Pancreas (tissue), 10 donors: ENCODE measurements around the gene SERPINE1. TPM values are rescaled to one million over a fixed set of nuclear protein-coding genes. Genes with fewer than 3 reads are reported as not detected.
A peak's percentile ranks its signal among the peaks of the same experiment; 100 is the strongest.

Experiments used
- ATAC-seq, 4 donors: fragments of 200-7000 bp; cut with Tn5 transposase; one replicate each; pipeline versions ENCODE4 v1.8.0 to v1.9.1; 2020; ENCODE audit warnings: mild to moderate bottlenecking in 4 of 4, moderate library complexity in 4 of 4
- DNase-seq, 6 donors: peaks; one replicate each; pipeline ENCODE4 v3.0.0-alpha.2; 2020
- FAIRE-seq: peaks from 2 replicates; lab custom pipeline; 2012; peaks lifted over from hg19 to GRCh38; lab: Jason Lieb, UNC
- H3K27ac ChIP-seq, 4 donors: fragments of 200-600 bp; sonication (generic); 1 replicate in 3 of 4; 2 replicates in 1 of 4; pipeline versions ENCODE4 v1.5.0 to v1.8.0; 2020
- H3K27me3 ChIP-seq, 4 donors: fragments of 200-600 bp; one replicate each; pipeline ENCODE4 v1.8.0; 2021
- H3K36me3 ChIP-seq, 3 donors: fragments of 200-600 bp; sonication (generic) in 1 of 3; one replicate each; pipeline versions ENCODE4 v1.5.0 to v1.8.0; 2020 to 2021
- H3K4me1 ChIP-seq, 3 donors: fragments of 200-600 bp; one replicate each; pipeline ENCODE4 v1.8.0; 2021
- H3K4me3 ChIP-seq, 4 donors: fragments of 200-600 bp; sonication (generic) in 2 of 4; one replicate each; pipeline versions ENCODE4 v1.5.0 to v1.8.0; 2020 to 2021
- H3K9me3 ChIP-seq, 4 donors: fragments of 200-600 bp; one replicate each; pipeline ENCODE4 v1.8.0; 2021
- CTCF ChIP-seq, 4 donors: fragments of 200-600 bp; sonication (generic) in 3 of 4; IDR thresholded peaks; one replicate each; pipeline versions ENCODE4 v1.5.0 to v1.8.0; 2021; ENCODE audit warnings: antibody characterized with exemption in 4 of 4
- WGBS, 2 donors: extraction: QIAGEN DNeasy Blood & Tissue Kit; methylation state at CpG; one replicate each; pipeline ENCODE4 v1.1.7; 2013; 5-methylcytosine and 5-hydroxymethylcytosine counted together
- intact Hi-C, 3 donors: fragments of 100-400 bp; cut with DNase I; formaldehyde crosslinking; loops; one replicate each; pipeline versions ENCODE4 v1.11.1 to v1.14.2; 2022
- polyA plus RNA-seq, 2 donors: library from polyadenylated mRNA; stranded (reverse); fragments of 200-250 nt; gene quantifications; one replicate each; pipeline ENCODE4 v1.2.3, GENCODE V29; 2013
- total RNA-seq, 6 donors: library from RNA; stranded (reverse); fragmentation: NEBNext Ultra II Directional in 4 of 6; extraction: Animal tissue kit (Norgen Biotek cat#: 25700) in 4 of 6; gene quantifications; one replicate each; pipeline versions ENCODE4 v1.2.1 to v1.2.4, GENCODE V29; 2021 to 2023
- donor health status: healthy with polysubstance abuse.
- donor health status: DM: no; HTN: no; CAD: no; lungs with moderate emphysema.
- donor health status: DM: no; HTN: no; CAD: no.
- donor health status: control.
- donor health status: control.
- donor health status: Bipolar disorder and iron deficiency.
- donor health status: DM: yes; HTN: yes; CAD: no.
- donor health status: DM: no; HTN: no; CAD: no.
- donor health status: DM: no; HTN: no; CAD: no.
- donor health status: DM: yes; HTN: yes; CAD: no.

Gene SERPINE1
- total and polyA plus RNA-seq, 8 donors: 0.98 to 14.5 (median 3.7) TPM

GRCh38 chr7:101106386-101106785, 20.5 kb upstream of the SERPINE1 start:
- H3K27ac ChIP-seq: no peak overlapping the region
- intact Hi-C loops: no loop called here
- no peak overlapping the region for H3K4me3 ChIP-seq
- no peaks in the 10 kb centered on the region for H3K9me3 ChIP-seq
- H3K36me3 ChIP-seq: no peaks in the 10 kb centered on the region
- ATAC-seq (no peak), FAIRE-seq (no peak), DNase-seq (no peak)
- H3K27me3 ChIP-seq: no peaks in the 10 kb centered on the region
- 77 to 78% methylated on average over 7 of the region's 7 CpGs for WGBS, 2 donors
- H3K4me1 ChIP-seq: no peaks in the 10 kb centered on the region
- TF ChIP-seq CTCF (IDR thresholded peaks at IDR 0.05): no peak

- FAIRE-seq (no peak), ATAC-seq (peak in 3 of 4 donors; percentile 21 to 47 (median 31)), DNase-seq (no peak)
- H3K4me1 ChIP-seq: no peaks in the 10 kb centered on the region
- WGBS, 2 donors: 55 to 65% methylated on average over 16 of the region's 16 CpGs
- H3K27ac ChIP-seq: no peak overlapping the region
- TF ChIP-seq CTCF (IDR thresholded peaks at IDR 0.05): no peak
- H3K36me3 ChIP-seq: no peaks in the 10 kb centered on the region
- H3K9me3 ChIP-seq: no peaks in the 10 kb centered on the region
- no peak overlapping the region for H3K4me3 ChIP-seq
- H3K27me3 ChIP-seq: no peaks in the 10 kb centered on the region
- intact Hi-C loops: no loop called here
These were observed 18.5 kb upstream of the SERPINE1 start for GRCh38 chr7:101108330-101108857.

- H3K36me3 ChIP-seq: no peaks in the 10 kb centered on the region
- no peak overlapping the region for H3K4me3 ChIP-seq
- no peak overlapping the region for H3K27ac ChIP-seq
- intact Hi-C loops: no loop called here
- TF ChIP-seq CTCF (IDR thresholded peaks at IDR 0.05): no peak
- 52 to 55% methylated on average over 7 of the region's 7 CpGs for WGBS, 2 donors
- ATAC-seq (no peak), DNase-seq (no peak), FAIRE-seq (no peak)
- no peaks in the 10 kb centered on the region for H3K4me1 ChIP-seq
- no peaks in the 10 kb centered on the region for H3K9me3 ChIP-seq
- H3K27me3 ChIP-seq: no peaks in the 10 kb centered on the region
These were observed 17.9 kb upstream of the SERPINE1 start for GRCh38 chr7:101108961-101109360.

- Histone ChIP-seq H3K4me3 (no peak overlapping the region), H3K27ac (no peak overlapping the region), H3K27me3 (no peaks in the 10 kb centered on the region), H3K9me3 (no peaks in the 10 kb centered on the region), H3K36me3 (no peaks in the 10 kb centered on the region), H3K4me1 (no peaks in the 10 kb centered on the region)
- ATAC-seq: no peak
- TF ChIP-seq CTCF (IDR thresholded peaks at IDR 0.05): no peak
- 55 to 66% methylated on average over 6 of the region's 6 CpGs for WGBS, 2 donors
- intact Hi-C loops: no loop called here
- no peak for FAIRE-seq
- no peak for DNase-seq
These were observed 17.5 kb upstream of the SERPINE1 start for GRCh38 chr7:101109368-101109767.

GRCh38 chr7:101111261-101111660, 15.6 kb upstream of the SERPINE1 start:
- intact Hi-C loops: no loop called here
- H3K27ac ChIP-seq: no peak overlapping the region
- no peak for FAIRE-seq
- no peaks in the 10 kb centered on the region for H3K36me3 ChIP-seq
- no peaks in the 10 kb centered on the region for H3K9me3 ChIP-seq
- no peaks in the 10 kb centered on the region for H3K27me3 ChIP-seq
- no peak overlapping the region for H3K4me3 ChIP-seq
- no peaks in the 10 kb centered on the region for H3K4me1 ChIP-seq
- no peak for DNase-seq
- no peak for TF ChIP-seq CTCF (IDR thresholded peaks at IDR 0.05)
- 84 to 88% methylated on average over 4 to 5 of the region's 5 CpGs for WGBS, 2 donors
- ATAC-seq: no peak
